Epidermal melanocyte (primary cell): Measurements from ENCODE around the gene GABARAP.

Source experiments
- DNase-seq: peaks from one replicate; pipeline ENCODE4 v3.0.0; 2011; ENCODE audit warnings: low spot score; ENCODE audit not compliant: insufficient read length

GABARAP gene

GRCh38 chr17:7241783-7242716, at the start of gene GABARAP:
TSS of gene GABARAP (minus strand) at chr17:7242449. CDS start at chr17:7242330, 119 bp downstream.
- peak; percentile 80 for DNase-seq

GRCh38 chr17:7290685-7291084, 48.4 kb upstream of the GABARAP start:
- DNase-seq: peak; percentile 12

- no peak for DNase-seq
These were observed 47.9 kb upstream of the GABARAP start for GRCh38 chr17:7290166-7290565.

GRCh38 chr17:7289256-7290032, 47.2 kb upstream of the GABARAP start:
- DNase-seq: peak; percentile 15

- DNase-seq: no peak
These were observed 43.4 kb upstream of the GABARAP start for GRCh38 chr17:7285679-7286078.

- DNase-seq: no peak
These were observed 42.7 kb upstream of the GABARAP start for GRCh38 chr17:7284911-7285310.

- peak; percentile 13 for DNase-seq
These were observed 41.4 kb upstream of the GABARAP start for GRCh38 chr17:7283471-7284216.

- DNase-seq: peak; percentile 4
These were observed 40.6 kb upstream of the GABARAP start for GRCh38 chr17:7282752-7283321.

- DNase-seq: peak; percentile 16
These were observed 39.9 kb upstream of the GABARAP start for GRCh38 chr17:7281953-7282751.

- DNase-seq: peak; percentile 96
These were observed 39.1 kb upstream of the GABARAP start, which contains the start of gene SLC2A4 for GRCh38 chr17:7281074-7281952. TSS of gene SLC2A4 (plus strand) at chr17:7281718. CDS start at chr17:7281935, 217 bp downstream.

- peak; percentile 86 for DNase-seq
These were observed 38.3 kb upstream of the GABARAP start for GRCh38 chr17:7280519-7281073.

- no peak for DNase-seq
These were observed 37.2 kb upstream of the GABARAP start for GRCh38 chr17:7279448-7279847.

GRCh38 chr17:7266784-7267183, 24.5 kb upstream of the GABARAP start:
- DNase-seq: no peak

- DNase-seq: no peak
These were observed 21.5 kb upstream of the GABARAP start for GRCh38 chr17:7263801-7264078.

- DNase-seq: no peak
These were observed 20.9 kb upstream of the GABARAP start for GRCh38 chr17:7262935-7263800.

GRCh38 chr17:7262192-7262934, 20.1 kb upstream of the GABARAP start, which contains the start of gene CLDN7:
TSS of gene CLDN7 (minus strand) at chr17:7262478. CDS start at chr17:7262043, 435 bp downstream.
- no peak for DNase-seq
